Gastroesophageal sphincter (tissue), 3 donors: ENCODE measurements around the gene PGLYRP2.

Experiments used
- POLR2A ChIP-seq, 2 donors: fragments of 450-650 bp; IDR thresholded peaks; one replicate each; pipeline ENCODE4 v1.6.1; 2017; ENCODE audit warnings: antibody characterized with exemption in 2 of 2, mild to moderate bottlenecking in 2 of 2, moderate library complexity in 1 of 2
- TF ChIP-seq, protein P1 (sequence below), 4 experiments: fragments of 200-600 bp in 2 of 4; fragments of 450-650 bp in 2 of 4; sonication (generic) in 1 of 4; IDR thresholded peaks; one replicate each; pipeline ENCODE4 v1.5.1; 2017 to 2019; ENCODE audit warnings: antibody characterized with exemption in 4 of 4, mild to moderate bottlenecking in 2 of 4, moderate library complexity in 2 of 4

GRCh38 chr19:15455996-15456395 is 23.3 kb downstream of the PGLYRP2 start:
- TF ChIP-seq, protein P1, sequence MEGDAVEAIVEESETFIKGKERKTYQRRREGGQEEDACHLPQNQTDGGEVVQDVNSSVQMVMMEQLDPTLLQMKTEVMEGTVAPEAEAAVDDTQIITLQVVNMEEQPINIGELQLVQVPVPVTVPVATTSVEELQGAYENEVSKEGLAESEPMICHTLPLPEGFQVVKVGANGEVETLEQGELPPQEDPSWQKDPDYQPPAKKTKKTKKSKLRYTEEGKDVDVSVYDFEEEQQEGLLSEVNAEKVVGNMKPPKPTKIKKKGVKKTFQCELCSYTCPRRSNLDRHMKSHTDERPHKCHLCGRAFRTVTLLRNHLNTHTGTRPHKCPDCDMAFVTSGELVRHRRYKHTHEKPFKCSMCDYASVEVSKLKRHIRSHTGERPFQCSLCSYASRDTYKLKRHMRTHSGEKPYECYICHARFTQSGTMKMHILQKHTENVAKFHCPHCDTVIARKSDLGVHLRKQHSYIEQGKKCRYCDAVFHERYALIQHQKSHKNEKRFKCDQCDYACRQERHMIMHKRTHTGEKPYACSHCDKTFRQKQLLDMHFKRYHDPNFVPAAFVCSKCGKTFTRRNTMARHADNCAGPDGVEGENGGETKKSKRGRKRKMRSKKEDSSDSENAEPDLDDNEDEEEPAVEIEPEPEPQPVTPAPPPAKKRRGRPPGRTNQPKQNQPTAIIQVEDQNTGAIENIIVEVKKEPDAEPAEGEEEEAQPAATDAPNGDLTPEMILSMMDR (IDR thresholded peaks at IDR 0.05): no peak
- no peak for TF ChIP-seq POLR2A (IDR thresholded peaks at IDR 0.05)
